Measurements from ENCODE around the gene SOX18.

Gene SOX18

GRCh38 chr20:64067733-64068307 is 18.4 kb upstream of the SOX18 start:
- DNase-seq = no peak

GRCh38 chr20:64067005-64067632 is 17.7 kb upstream of the SOX18 start:
- DNase-seq = no peak

GRCh38 chr20:64065974-64066343 is 16.5 kb upstream of the SOX18 start:
- DNase-seq = no peak

GRCh38 chr20:64065062-64065973 is 15.9 kb upstream of the SOX18 start:
- no peak for DNase-seq

GRCh38 chr20:64064145-64064698 is 14.8 kb upstream of the SOX18 start:
- no peak for DNase-seq

- DNase-seq = no peak
Observed at GRCh38 chr20:64063389-64064144, 14.1 kb upstream of the SOX18 start.

- peak; percentile 58 for DNase-seq
Observed at GRCh38 chr20:64062596-64063388, 13.4 kb upstream of the SOX18 start, which contains the start of gene TCEA2. Gene TCEA2, plus strand, starts transcription at chr20:64063198. Its CDS starts 115 bp downstream, at chr20:64063313.

- no peak for DNase-seq
Observed at GRCh38 chr20:64062276-64062595, 12.8 kb upstream of the SOX18 start.

GRCh38 chr20:64058536-64058935 is 9.1 kb upstream of the SOX18 start:
- no peak for DNase-seq

GRCh38 chr20:64057628-64058498 is 8.4 kb upstream of the SOX18 start:
- DNase-seq = peak; percentile 7

- DNase-seq = no peak
Observed at GRCh38 chr20:64056889-64057627, 7.6 kb upstream of the SOX18 start.

- DNase-seq = no peak
Observed at GRCh38 chr20:64056639-64056888, 7.1 kb upstream of the SOX18 start.

GRCh38 chr20:64055893-64056638 is 6.6 kb upstream of the SOX18 start:
- DNase-seq = no peak

GRCh38 chr20:64055396-64055892 is 6.0 kb upstream of the SOX18 start:
- DNase-seq = no peak

- no peak for DNase-seq
Observed at GRCh38 chr20:64053841-64054661, 4.6 kb upstream of the SOX18 start.

GRCh38 chr20:64052987-64053840 is 3.8 kb upstream of the SOX18 start:
- DNase-seq = no peak

GRCh38 chr20:64052326-64052722 is 2.9 kb upstream of the SOX18 start:
- DNase-seq = no peak

All from NCI-H748 treated with DMSO at 0.1 percent for 48 hours (cell line).